Measurements from ENCODE around the gene KASH5.
A peak's percentile ranks its signal among the peaks of the same experiment; 100 is the strongest.
"Not testable (repeated sequence)": the region's sequence is repeated elsewhere in the genome, so short reads cannot be mapped to it uniquely, and the experiment has no call there.

KASH5 gene

DNA sequence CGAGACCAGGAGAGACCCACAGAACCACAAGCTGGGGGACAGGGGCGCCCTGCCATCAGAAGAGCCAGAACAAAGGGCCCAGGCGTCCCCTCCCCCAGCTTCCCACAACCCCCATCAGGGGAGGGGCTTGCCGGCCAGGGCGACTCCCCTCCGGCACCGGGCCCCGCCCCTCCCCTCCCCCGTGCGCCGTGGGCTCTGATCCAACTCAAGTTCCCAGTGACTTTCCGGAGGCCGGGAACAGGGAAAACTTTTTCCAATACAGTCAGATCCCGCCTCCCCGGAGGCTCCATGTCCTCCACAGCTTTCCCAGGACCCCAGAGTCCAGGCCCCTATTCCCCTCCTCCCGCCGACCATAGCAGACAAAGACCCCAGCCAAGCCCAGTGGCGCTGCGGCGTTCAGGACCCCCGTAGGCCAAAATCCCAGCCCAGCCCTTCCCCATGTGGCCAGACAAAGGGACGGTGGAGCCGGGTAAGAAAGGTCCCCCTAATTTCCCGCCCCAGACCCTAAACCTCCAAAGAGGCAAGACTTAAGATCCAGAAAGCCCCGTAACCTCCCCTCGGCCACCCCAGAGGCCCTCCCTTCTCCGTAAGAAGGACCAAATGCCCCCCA is 26.5 kb upstream of the KASH5 start:
- peak in 8 of 56 donors; percentile 3 to 32 (median 7) for DNase-seq

DNA sequence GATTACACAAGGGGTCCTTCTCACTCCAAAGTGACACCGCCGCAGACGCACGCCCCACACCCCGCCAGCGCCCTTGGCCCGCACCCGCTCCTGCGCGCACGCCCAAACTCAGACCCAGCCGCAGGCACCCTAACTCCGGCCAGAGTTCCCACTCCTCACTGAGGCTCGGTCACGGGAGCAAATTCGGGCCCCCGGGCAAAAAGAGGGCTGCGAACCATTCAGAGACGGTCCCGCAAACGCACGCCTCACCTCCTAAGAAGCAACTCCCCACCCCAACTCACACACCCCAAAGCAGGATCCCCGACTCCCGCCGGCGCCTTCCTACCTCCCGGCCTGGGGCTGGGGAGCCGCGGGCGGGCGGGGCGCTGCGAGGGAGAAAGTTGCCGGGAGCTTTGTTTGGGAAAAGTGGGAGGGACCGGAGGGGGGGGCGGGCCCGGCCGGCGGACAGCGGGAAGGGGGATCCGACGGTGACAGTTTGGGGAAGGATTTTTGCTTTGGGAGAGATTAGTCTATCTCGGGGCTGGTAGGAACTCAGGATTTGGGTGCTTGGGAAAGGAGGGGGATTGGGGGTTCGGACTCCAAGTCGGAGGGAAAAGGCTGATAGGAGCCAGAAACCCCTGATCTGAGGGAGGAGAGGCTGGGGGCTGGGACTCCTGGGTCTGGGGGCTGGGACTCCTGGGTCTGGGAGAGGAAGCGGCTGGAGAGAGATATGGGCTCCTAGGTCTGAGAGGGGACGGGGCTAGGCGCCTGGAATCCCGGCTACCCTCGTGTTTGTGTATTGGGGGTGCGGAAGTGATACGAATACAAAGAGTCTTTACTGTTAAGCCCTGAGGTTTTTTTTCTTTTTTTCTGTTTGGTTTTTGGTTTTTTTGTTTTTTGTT is 25.8 kb upstream of the KASH5 start, which contains the start of gene TEAD2:
TEAD2 (minus strand) TSS at position 369 of the 881 bp plus-strand sequence. CDS start 2,341 bp downstream, outside the sequence.
- DNase-seq, result peak in 1 of 56 donors; percentile 22

DNA sequence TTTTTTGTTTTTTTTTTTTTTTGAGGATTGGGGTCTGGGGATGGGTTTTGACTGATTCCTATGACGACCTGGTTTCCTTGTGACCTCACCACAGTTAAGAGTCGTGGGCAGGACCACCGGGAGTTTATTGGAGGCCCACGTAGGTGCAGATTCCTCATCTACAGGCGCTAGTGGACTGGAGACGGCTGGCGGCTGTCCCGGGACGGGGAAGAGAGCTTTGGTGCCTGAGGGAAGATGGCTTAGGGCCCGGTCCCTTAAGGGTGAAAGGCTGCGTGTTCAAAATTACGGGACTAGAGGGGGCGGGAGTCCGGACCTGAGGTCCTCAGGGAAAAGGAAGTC is 25.2 kb upstream of the KASH5 start:
- no peak for DNase-seq

DNA sequence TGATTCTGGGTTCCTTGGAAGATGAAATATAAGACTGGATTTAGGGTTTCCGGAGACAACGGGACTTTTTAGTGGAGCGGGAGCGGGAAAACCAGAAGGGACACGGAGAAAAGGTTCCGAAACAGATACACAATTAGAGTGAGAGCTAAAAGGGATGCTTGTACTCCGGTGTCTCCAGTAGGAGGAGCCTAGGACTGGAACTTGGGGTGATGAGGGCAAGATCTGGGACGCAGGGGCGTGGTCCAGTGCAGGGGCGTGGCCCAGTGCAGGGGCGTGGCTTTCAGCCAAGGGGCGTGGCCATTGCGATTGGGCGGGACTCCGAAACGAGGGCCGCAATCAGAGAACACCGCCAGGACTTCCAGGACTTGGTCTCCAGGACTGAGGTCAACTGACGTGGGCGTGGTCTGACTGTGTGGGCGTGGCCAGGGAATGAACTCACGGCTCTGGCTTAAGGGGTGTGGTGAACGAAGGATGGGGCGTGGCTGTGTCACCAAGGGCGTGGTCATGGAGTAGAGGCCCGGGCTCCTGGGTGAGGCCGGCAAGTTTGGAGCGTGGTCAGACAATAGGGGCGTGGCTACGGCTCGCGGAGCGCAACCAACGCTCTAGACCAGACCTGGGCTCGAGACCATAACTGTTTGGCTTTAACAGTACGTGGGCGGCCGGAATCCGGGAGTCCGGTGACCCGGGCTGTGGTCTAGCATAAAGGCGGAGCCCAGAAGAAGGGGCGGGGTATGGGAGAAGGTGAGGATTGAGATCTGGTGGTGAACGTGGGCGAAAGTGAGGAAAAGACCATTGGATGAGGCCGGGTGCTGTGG is 24.6 kb upstream of the KASH5 start, which contains the start of gene DKKL1:
DKKL1 (plus strand) TSS at position 610 of the 815 bp plus-strand sequence; CDS start at position 732, 122 bp downstream.
- DNase-seq, result peak in 23 of 56 donors; percentile 6 to 91 (median 22)

DNA sequence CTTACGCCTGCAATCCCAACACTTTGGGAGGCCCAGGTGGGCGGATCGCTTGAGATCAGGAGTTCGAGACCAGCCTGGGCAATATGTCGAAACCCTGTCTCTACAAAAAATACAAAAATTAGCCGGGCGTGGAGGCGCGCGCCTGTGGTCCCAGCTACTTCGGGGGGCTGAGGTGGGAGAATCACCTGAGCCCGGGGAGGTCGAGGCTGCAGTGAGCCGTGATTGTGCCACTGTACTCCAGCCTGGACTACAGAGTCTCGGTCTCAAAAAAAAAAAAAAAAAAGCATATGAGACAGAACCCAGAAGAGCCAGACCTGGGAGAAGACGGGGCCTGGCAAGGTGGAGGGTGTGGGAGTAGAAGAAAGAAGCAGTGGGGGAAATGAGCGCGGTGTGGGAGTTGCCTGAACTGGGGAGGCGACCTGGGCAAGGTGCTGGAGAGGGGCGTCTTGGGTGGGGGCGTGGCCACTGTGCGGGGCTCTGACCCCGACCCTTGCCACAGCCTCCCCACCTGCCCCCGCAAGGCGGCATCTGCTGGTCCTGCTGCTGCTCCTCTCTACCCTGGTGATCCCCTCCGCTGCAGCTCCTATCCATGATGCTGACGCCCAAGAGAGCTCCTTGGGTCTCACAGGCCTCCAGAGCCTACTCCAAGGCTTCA is 23.8 kb upstream of the KASH5 start:
- DNase-seq, result no peak

DNA sequence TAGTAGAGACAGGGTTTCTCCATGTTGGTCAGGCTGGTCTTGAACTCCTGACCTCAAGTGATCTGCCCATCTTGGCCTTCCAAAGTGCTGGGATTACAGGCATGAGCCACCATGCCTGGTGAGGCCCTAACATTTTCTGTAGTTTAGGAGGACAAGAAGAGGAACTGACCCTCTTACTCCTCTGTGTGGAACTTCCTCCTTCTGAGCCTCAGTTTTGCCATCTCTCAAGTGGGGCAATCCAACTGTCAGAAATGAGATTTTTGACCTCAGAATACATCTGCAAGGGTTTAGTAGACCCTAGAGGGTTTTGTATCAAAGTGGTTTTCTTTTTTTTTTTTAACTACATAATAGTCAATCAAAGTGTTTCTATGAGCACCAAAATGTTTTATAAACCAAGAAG is 21.9 kb upstream of the KASH5 start:
- no peak for DNase-seq

DNA sequence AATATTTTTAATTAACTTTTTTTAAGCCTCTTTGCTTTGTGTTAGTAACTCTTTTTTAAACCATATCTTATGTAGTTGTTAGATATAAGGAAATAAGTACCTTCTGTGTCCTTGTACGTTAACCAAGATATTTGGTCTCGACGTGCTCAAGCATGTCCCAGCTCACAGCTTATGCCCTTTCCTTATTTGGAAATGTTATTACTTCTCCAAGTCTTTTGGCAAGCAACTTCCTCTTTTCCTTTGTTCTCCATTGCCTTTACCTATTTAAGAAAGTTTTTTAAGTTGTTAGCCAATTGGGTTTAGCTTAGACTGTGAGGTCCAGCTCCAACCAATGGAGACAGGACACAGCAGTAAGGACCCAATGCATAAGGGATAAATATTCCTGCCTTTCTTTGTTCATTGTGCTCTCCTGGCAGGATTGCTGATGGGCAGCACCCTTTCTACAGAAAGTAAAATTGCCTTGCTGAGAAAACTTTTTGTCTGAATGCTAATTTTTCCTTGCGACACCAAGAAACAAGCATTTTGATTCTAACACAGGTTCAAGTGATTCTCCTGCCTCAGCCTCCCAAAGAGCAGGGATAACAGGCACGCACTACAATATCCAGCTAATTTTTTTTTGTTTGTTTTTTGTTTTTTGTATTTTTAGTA is 19.2 kb upstream of the KASH5 start:
- DNase-seq, result no peak

DNA sequence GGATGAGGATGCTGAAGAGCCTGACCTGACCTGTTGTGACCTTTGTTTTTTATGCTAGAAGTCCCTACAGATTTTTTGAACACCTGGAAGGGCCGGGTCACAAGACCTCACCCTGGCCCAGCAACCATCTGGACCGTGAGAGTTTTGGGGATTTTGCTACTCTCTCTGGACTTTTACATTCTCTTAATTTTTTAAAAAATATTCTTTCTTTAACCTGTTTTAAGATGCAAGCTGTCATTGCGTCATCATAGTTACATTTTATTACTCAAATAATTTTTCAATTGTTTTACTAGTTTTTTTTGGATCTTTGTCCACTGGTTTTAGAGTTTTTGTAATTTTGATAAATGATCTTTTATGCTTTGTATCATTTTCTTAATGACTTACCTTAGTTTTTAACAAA is 16.9 kb upstream of the KASH5 start:
- no peak for DNase-seq

DNA sequence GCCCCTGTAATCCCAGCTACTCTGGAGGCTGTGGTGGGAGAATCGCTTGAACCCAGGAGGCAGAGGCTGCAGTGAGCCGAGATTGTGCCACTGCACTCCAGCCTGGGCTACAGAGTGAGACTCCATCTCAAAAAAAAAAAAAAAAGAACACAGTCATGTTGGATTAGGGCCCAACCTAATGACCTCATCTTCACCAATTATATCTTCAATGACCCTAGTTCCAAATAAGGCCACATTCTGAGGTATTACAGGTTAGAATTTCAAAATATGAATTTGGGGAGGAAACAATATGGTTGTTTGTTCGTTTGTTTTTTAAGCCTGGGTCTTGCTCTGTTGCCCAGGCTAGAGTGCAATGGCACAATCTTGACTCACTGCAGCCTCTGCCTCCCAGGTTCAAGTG is 14.9 kb upstream of the KASH5 start:
- DNase-seq, result not testable (repeated sequence)

DNA sequence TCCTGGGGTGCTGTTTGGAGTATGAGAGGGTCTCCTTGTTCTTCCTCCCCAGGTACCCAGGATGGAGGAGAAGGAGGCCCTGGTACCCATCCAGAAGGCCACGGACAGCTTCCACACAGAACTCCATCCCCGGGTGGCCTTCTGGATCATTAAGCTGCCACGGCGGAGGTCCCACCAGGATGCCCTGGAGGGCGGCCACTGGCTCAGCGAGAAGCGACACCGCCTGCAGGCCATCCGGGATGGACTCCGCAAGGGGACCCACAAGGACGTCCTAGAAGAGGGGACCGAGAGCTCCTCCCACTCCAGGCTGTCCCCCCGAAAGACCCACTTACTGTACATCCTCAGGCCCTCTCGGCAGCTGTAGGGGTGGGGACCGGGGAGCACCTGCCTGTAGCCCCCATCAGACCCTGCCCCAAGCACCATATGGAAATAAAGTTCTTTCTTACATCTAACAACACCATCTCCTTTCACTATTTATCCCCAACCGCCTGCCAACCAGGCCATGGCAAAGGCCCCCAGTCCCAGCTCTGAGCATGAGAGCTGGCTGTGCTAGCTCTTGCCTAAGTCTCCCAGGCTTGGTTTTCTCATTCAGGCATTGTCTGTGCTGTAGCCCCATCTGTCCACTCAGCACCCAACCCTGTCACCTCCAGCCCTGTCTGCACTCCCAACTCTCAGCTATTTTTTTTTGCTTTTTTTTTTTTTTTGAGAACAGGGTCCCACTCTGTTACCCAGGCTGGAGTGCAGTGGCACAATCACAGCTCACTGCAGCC is 13.2 kb upstream of the KASH5 start:
- DNase-seq, result no peak

DNA sequence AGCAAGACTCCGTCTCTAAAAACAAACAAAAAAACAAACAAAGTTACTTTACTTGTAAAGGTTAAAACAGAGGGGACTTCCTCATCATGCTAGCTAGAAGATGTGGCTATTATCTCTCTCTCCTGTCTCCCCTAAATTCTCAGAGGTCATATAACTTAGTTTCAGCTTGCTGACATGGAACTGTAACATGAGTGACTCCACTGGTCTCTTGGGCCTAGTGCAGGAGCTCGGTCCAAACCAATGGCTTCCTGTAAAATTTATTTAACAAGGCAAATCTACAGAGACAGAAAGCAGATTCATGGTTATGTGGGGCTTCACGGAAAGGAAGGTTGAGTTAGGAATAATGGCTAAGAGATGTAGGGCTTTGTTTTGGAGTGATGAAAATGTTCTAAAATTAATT is 9.5 kb upstream of the KASH5 start:
- no peak for DNase-seq

DNA sequence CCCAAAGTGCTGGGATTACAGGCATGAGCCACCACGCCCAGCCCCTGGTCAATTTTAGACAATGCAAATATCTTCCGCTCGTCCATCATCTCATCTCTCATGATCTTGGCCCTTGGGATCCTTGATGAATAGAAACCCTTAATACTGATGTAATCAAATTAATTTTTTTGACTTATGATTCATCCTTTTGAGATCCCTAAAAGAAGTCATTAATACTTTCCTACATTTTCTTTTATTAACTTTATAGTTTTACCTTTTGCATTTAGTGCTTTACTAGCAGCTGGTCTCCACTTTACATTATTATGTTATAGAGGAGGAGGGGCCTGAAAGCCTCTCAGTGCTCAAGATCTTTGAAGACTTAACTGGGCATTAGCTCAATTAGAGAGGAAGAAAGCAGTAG is 7.7 kb upstream of the KASH5 start:
- no peak for DNase-seq

DNA sequence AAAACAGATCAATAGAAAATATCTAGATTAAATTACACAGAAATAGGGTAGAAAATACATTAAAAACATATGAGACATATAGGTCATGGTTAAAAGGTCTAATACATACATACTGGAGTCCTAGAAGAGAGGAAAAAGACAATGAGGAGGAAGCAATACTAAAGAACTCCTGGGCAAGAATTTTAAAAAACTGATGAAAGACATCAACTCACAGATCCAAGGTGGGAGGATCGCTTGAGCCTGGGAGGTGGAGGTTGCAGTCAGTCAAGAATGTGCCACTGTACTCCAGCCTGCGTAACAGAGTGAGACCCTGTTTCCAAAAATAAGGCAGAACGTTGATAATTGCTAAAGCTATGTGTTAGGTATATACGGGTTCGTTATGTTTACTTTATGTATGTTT is 5.4 kb upstream of the KASH5 start:
- no peak for DNase-seq

DNA sequence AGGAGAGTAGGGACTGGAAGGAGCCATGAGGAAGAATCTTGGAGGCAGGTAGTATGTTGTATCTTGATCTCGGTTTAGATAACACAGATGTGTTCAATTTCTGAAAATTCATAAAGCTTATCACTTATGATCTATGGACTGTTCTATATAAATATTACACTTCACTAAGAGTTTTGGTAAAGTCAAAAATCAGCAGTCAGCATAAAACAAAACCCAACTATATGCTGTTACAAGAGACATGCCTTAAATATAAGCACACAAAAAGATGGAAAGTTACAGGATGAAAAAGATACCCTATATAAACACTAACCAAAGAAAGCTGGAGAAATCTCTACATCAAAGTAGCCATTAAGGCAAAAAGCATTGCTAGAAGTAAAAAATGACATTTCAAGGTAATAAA is 4.5 kb upstream of the KASH5 start:
- no peak for DNase-seq

DNA sequence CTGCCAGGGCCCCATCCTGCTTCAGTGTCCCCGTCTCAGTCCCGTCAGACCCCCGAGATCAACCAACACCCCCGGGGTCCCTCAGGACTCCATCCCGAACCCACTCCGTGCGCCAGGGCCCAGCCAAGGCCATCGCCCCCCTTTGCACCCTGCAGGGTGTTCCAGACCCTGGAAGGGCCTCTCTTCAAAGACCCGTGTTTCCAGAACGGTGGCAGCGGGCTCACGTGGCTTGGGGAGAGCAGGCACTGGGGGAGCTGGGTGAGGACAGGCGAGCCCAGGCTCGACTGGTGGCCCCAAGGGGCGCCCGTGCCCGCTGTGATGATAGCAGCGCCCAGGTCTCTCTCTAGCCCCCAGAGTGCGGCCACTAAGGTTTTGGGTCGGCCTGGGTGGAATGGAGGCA is 1.4 kb downstream of the KASH5 start:
- DNase-seq, result no peak

DNA sequence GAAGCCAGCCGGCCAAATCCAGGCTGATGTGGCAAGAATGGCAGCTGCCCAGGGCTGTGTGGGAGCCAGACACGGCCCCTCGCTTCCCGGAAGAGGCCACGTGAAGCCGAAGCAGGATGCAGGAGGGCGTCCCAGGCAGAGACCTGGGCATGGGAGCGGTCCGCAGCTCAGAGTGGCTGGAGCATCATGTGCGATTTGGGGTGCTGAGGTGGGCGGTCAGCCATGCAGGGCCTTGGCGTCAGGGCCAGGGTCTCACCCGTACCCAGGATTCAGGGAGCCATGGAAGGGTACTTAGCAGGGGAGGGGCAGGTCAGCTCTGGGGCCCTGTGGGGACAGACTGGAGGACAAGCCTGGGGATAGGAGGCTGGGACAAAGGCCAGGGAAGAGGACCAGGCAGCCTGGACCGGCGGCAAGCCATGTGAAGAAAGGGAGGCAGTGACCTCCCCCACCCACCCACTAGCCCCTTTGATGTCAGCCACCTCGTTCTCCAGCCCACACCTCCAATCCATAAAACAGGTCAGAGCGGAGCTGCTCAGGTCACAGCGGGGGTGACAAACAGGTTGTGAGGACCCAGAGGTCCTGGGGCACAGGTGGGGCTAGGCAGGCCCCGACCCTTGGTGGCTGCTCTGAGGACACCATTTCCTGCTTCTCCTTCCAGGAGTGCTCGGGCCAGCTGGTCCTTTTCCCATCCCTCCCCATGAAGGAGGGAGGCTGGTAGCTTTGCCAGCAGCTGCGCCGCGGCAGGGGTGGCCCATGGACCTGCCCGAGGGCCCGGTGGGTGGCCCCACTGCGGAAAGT is 2.3 kb downstream of the KASH5 start:
- no peak for DNase-seq

DNA sequence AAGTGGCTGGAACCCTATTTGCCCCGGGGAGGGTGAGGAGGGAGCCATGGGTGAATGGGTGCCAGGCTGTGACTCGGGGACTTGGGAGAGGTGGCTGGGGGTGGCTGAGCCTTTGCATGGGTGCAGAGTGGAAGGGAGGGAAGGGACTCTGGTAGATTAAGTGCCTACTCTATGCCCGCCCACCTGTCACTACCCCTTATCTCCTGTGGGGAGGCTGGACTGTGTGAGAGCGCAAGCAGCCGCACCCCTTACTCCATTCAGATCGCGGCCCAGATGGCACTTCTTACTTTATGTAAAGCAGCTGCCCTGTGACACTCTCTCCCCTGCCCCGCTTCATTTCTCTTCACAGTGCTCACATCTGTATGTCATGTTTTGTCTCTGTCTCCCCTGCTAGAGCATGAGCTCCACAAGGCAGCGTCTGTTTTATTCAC is 2.9 kb downstream of the KASH5 start:
- DNase-seq, result no peak

DNA sequence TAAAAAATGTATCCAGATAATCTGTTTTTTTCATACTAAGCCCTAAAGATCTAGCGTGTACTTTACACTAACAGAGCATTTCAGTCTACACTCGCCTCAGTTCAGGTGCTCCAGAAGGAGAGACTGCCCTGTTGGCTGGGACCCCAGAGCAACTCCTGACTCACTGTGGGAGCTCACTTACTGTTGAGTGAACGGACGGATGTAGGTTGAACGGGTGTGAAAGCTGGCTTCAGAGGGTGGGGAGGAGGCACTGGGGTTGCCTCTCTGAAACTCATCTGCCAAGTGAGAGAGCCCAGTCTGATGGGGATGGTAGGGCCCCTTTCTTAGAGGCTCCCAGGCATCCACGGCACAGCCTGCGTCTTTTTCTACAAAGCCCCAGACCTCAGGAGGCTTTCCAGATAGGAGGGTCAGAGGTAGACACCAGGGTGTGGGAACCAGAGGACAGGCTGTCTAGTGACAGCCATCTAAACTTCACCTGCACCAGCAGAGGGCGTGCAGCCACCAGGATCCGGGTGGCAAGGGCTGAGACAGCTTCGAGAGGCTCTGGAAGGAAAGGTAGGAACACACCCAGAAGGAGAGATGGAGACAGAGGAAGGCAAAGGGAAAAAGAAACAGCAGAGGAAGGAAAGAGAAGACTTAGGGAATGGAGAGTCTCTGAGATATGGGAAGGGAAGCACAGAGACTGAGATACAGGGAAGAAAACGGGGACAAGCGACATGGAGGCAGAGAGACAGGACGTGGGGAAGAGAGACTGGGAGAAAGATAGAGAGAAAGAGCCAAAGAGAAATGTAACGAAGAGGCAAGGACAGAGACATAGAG is 3.7 kb downstream of the KASH5 start:
- peak in 47 of 56 donors; percentile 2 to 73 (median 30) for DNase-seq

All from amygdala (tissue), 56 donors.